Karpas-422 (cell line): ENCODE data around the gene SRC. TPM values are rescaled to one million over a fixed set of nuclear protein-coding genes. Genes with fewer than 3 reads are reported as not detected.
"Not testable (repeated sequence)": the region's sequence is repeated elsewhere in the genome, so short reads cannot be mapped to it uniquely, and the experiment has no call there.

Source experiments
- DNase-seq: peaks from one replicate; pipeline ENCODE4 v3.0.0-alpha.2; 2015
- H2AFZ ChIP-seq: fragments of 200-600 bp; sonication (generic); 2 replicates; pipeline ENCODE4 v1.6.1; 2014; ENCODE audit warnings: antibody characterized with exemption, low read length, mixed read lengths
- H3K27ac ChIP-seq: fragments of 200-600 bp; sonication (generic); 2 replicates; pipeline ENCODE4 v1.5.1; 2014; ENCODE audit warnings: mild to moderate bottlenecking, low read length, moderate library complexity
- H3K27me3 ChIP-seq: fragments of 200-600 bp; sonication (generic); 2 replicates; pipeline ENCODE4 v1.6.1; 2014; ENCODE audit warnings: low read length, mixed read lengths
- H3K36me3 ChIP-seq: fragments of 200-600 bp; sonication (generic); 2 replicates; pipeline ENCODE4 v1.6.1; 2014; ENCODE audit warnings: low read length, mixed read lengths; ENCODE audit not compliant: insufficient read depth
- H3K4me1 ChIP-seq: fragments of 200-600 bp; sonication (generic); 2 replicates; pipeline ENCODE4 v1.6.1; 2014; ENCODE audit warnings: mild to moderate bottlenecking, low read length, mixed read lengths
- H3K4me2 ChIP-seq: fragments of 200-600 bp; sonication (generic); 2 replicates; pipeline ENCODE4 v1.6.1; 2014; ENCODE audit warnings: low read length, low read depth, mild to moderate bottlenecking; ENCODE audit not compliant: poor library complexity, severe bottlenecking
- H3K4me3 ChIP-seq: fragments of 200-600 bp; sonication (generic); 2 replicates; pipeline ENCODE4 v1.5.1; 2014; ENCODE audit warnings: mild to moderate bottlenecking, antibody characterized with exemption, low read length, mixed read lengths
- H3K79me2 ChIP-seq: fragments of 200-600 bp; sonication (generic); 2 replicates; pipeline ENCODE4 v1.6.1; 2014; ENCODE audit warnings: mild to moderate bottlenecking, low read length, mixed read lengths
- H3K9ac ChIP-seq: fragments of 200-600 bp; sonication (generic); 2 replicates; pipeline ENCODE4 v1.6.0; 2014; ENCODE audit warnings: low read length
- H3K9me2 ChIP-seq: fragments of 200-600 bp; sonication (generic), shearing (Covaris generic); replicated peaks from 2 replicates; pipeline ENCODE4 v1.6.0; 2014; ENCODE audit warnings: mild to moderate bottlenecking, low read length, moderate library complexity; ENCODE audit not compliant: insufficient read depth
- H3K9me3 ChIP-seq: fragments of 300-700, 200-600 bp; sonication (generic); 2 replicates; pipeline ENCODE4 v1.6.1; 2014; ENCODE audit warnings: low read length, mixed read lengths
- H4K20me1 ChIP-seq: fragments of 200-600 bp; sonication (generic); 2 replicates; pipeline ENCODE4 v1.6.1; 2014; ENCODE audit warnings: mild to moderate bottlenecking, antibody characterized with exemption, low read length, low read depth; ENCODE audit not compliant: insufficient read depth
- total RNA-seq: library from RNA; depleted of rRNA; stranded (reverse); fragments of >200 nt; shearing (Covaris generic); gene quantifications from 2 replicates; pipeline ENCODE4 v1.2.3, GENCODE V29; 2014; ENCODE audit warnings: low replicate concordance

Gene SRC
- total RNA-seq, 1 experiment from 2014 or later = 41.5 TPM

DNA sequence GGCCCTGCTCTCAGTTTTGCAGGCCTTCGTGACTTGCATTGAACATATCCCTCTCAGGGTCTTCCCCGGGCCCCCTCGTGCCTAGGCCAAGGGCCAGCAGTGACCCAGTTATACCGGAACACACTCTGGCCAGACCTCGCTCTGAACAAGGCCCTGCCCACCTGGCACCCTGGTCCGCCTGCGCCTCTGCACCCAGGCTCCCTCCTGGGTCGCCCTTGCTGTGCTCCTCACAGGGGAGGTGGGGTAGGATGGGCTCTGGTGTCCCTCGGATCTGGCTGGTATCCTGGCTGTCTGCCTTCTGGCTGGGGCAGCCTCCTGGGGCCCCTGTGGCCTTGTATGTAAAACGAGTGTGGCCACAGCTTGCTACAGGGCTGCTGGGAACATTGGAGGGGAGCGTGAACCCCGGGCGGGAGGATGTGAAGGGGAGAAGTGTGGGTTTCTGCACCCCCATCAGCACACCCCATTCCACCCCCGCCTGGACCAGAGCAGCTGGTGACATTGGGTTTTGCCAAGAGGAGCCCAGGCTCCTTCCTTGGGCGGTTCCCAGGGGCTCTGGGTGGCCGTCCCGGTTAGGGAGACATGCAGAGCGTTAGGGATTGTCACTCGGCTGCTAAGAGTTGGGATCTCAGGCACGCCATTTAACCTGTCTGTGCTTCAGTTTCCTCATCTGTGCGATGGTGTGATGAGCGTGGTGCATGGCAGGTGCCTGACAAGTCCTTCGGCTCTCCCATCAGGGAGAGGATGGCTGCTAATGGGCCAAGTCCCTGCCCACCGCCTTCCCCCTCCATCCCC, 17.5 kb downstream of the SRC start:
- Histone ChIP-seq H4K20me1 (peaks cover 8% of the 10 kb centered on the region; the same call in 1 of the 2 replicates), H3K79me2 (peaks cover 55% of the 10 kb centered on the region), H3K9ac (peak overlapping the region; percentile 48)

DNA sequence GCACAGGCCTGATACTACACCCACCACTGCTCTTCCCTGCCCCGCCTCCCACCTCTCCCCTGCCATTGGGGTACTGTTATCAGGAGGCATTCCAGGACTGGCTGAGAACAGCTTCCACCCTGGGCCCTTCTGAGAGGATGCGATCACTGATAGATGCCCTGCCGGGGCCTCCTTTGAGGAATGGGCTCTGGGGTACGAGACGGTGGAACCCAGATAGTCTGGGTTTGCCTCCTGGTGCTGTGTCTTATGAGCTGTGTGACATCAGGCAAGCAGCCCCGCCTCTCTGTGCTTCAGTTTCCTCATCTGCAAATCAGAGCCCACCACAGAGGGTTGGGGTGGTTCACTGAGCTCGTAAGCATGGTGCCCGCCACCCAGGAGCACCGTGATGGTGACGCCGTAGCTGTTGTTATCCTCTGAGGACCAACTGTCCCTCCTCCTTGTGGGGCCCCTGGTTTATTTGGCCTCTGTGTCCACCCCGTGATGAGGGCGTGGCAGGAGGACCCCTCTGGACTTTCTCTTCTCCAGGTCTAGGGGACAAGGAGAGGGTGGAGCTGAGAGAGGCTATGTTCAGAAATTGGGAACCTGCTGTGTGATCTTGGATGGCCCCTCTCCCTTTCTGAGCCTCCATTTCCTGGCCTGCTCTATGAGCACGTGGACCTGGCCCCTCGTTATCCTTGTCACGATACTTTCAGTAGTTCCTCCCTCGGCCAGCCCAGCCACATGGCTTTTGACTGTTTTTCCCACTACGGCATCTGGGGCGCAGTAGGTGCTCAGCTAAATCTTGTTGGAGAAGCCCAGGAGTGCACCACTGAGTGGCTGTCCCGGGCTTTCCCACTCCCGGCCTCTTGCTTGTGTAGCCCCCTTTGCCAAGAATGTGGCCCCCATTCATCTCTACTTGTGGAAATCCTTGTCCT, 18.3 kb downstream of the SRC start:
- Histone ChIP-seq H3K4me2 (no peak overlapping the region), H3K27ac (peak overlapping the region; percentile 92), H3K4me3 (no peak overlapping the region), H3K27me3 (no peaks in the 10 kb centered on the region), H3K9ac (no peak overlapping the region), H3K9me3 (no peaks in the 10 kb centered on the region), H2AFZ (no peak overlapping the region), H3K79me2 (peaks cover 50% of the 10 kb centered on the region), H3K36me3 (peaks cover 14% of the 10 kb centered on the region), H3K9me2 (no peaks in the 10 kb centered on the region), H4K20me1 (peaks cover 3% of the 10 kb centered on the region; the same call in 1 of the 2 replicates), H3K4me1 (peaks cover 86% of the 10 kb centered on the region)
- no peak for DNase-seq

More for the DNA sequence above, 17.5 kb downstream of the SRC start:
- no peaks in the 10 kb centered on the region for H3K9me2 ChIP-seq
- H3K9me3 ChIP-seq = no peaks in the 10 kb centered on the region
- H3K27ac ChIP-seq = peak overlapping the region; percentile 92
- peak overlapping the region; percentile 57 for H3K4me2 ChIP-seq
- peaks cover 14% of the 10 kb centered on the region for H3K36me3 ChIP-seq
- H3K4me1 ChIP-seq = peaks cover 89% of the 10 kb centered on the region
- no peaks in the 10 kb centered on the region for H3K27me3 ChIP-seq
- no peak overlapping the region for H2AFZ ChIP-seq
- H3K4me3 ChIP-seq = no peak overlapping the region; the same call in 1 of the 2 replicates
- no peak for DNase-seq

DNA sequence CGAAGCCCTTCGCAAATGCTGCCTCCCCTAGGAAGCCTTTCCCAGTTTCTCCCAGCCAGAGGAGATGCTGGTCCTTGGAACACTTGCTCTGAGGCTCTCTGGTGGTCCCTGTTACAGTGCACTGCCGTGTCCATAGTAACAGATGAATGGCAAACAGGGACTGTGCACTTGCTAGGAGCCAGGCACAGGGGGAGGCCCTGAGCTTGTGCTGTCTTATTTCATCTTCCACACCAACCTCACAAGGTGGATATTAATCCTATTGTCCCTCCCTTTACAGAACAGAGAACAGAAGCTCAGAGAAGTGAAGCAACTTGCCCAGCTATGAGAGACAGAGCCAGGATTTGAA, 19.0 kb downstream of the SRC start:
- peaks cover 3% of the 10 kb centered on the region; the same call in 1 of the 2 replicates for H4K20me1 ChIP-seq
- H3K9ac ChIP-seq = no peak overlapping the region
- H3K9me3 ChIP-seq = no peaks in the 10 kb centered on the region
- no peaks in the 10 kb centered on the region for H3K27me3 ChIP-seq
- H3K4me2 ChIP-seq = no peak overlapping the region
- no peaks in the 10 kb centered on the region for H3K9me2 ChIP-seq
- peak; percentile 59 for DNase-seq
- H3K4me3 ChIP-seq = no peak overlapping the region
- H3K27ac ChIP-seq = peak overlapping the region; percentile 92
- peaks cover 14% of the 10 kb centered on the region for H3K36me3 ChIP-seq
- H3K79me2 ChIP-seq = peaks cover 50% of the 10 kb centered on the region
- H2AFZ ChIP-seq = no peak overlapping the region
- H3K4me1 ChIP-seq = peaks cover 84% of the 10 kb centered on the region

GRCh38 chr20:37365760-37366638, 20.1 kb downstream of the SRC start:
- Histone ChIP-seq H3K27ac (peak overlapping the region; percentile 92), H3K36me3 (peaks cover 14% of the 10 kb centered on the region), H2AFZ (no peak overlapping the region), H3K4me1 (peaks cover 90% of the 10 kb centered on the region), H3K9me2 (no peaks in the 10 kb centered on the region), H3K79me2 (peaks cover 47% of the 10 kb centered on the region), H3K4me2 (peak overlapping the region; percentile 49), H3K4me3 (0 out of 2 replicates have a peak overlapping the region, but pooled peaks have one; percentile 17), H4K20me1 (peaks cover under 1% of the 10 kb centered on the region; the same call in 1 of the 2 replicates), H3K9me3 (no peaks in the 10 kb centered on the region), H3K27me3 (no peaks in the 10 kb centered on the region), H3K9ac (0 out of 2 replicates have a peak overlapping the region, but pooled peaks have one; percentile 7)
- DNase-seq = peak; percentile 85

GRCh38 chr20:37366743-37367142, 20.8 kb downstream of the SRC start:
- DNase-seq = no peak
- Histone ChIP-seq H3K36me3 (peaks cover 14% of the 10 kb centered on the region), H3K9me3 (no peaks in the 10 kb centered on the region), H3K9ac (no peak overlapping the region), H3K79me2 (peaks cover 45% of the 10 kb centered on the region), H4K20me1 (no peaks in the 10 kb centered on the region), H2AFZ (no peak overlapping the region), H3K4me3 (no peak overlapping the region), H3K4me2 (peak overlapping the region; percentile 49), H3K9me2 (no peaks in the 10 kb centered on the region), H3K27ac (peak overlapping the region; percentile 92), H3K4me1 (peaks cover 90% of the 10 kb centered on the region), H3K27me3 (no peaks in the 10 kb centered on the region)

- no peak overlapping the region for H3K9ac ChIP-seq
- no peak overlapping the region for H2AFZ ChIP-seq
- H3K9me3 ChIP-seq = no peaks in the 10 kb centered on the region
- no peaks in the 10 kb centered on the region for H3K27me3 ChIP-seq
- no peak for DNase-seq
- H3K4me1 ChIP-seq = peaks cover 72% of the 10 kb centered on the region
- H3K79me2 ChIP-seq = peaks cover 34% of the 10 kb centered on the region
- H3K9me2 ChIP-seq = no peaks in the 10 kb centered on the region
- no peak overlapping the region for H3K4me2 ChIP-seq
- H3K36me3 ChIP-seq = peaks cover 26% of the 10 kb centered on the region
- no peak overlapping the region for H3K4me3 ChIP-seq
- H3K27ac ChIP-seq = peak overlapping the region; percentile 96
- no peaks in the 10 kb centered on the region for H4K20me1 ChIP-seq
Measured at GRCh38 chr20:37369846-37370245, 23.9 kb downstream of the SRC start.

- not testable (repeated sequence) for H2AFZ ChIP-seq
Measured at GRCh38 chr20:37371845-37372244, 25.9 kb downstream of the SRC start.

More at GRCh38 chr20:37371845-37372244, 25.9 kb downstream of the SRC start:
- not testable (repeated sequence) for H3K9me2 ChIP-seq, H4K20me1 ChIP-seq, H3K27me3 ChIP-seq, H3K4me3 ChIP-seq, H3K9me3 ChIP-seq, H3K9ac ChIP-seq
- Histone ChIP-seq H3K36me3 (peaks cover 19% of the 10 kb centered on the region), H3K4me1 (peaks cover 65% of the 10 kb centered on the region), H3K27ac (peak overlapping the region; percentile 96), H3K79me2 (peaks cover 32% of the 10 kb centered on the region), H3K4me2 (peak overlapping the region; percentile 1)
- DNase-seq = peak; percentile 73
